D341Med (cell line): ENCODE results near the gene ADGRV1.
"Not testable (repeated sequence)": the region's sequence is repeated elsewhere in the genome, so short reads cannot be mapped to it uniquely, and the experiment has no call there.

Source experiments
- DNase-seq: peaks from one replicate; pipeline ENCODE4 v3.0.0; 2012; ENCODE audit warnings: low spot score

Gene ADGRV1

GRCh38 chr5:91032125-91032524, 473.5 kb downstream of the ADGRV1 start:
- no peak for DNase-seq

GRCh38 chr5:91033370-91033769, 474.8 kb downstream of the ADGRV1 start:
- no peak for DNase-seq

GRCh38 chr5:91038180-91038808, 479.7 kb downstream of the ADGRV1 start:
- DNase-seq, result peak; percentile 30

- not testable (repeated sequence) for DNase-seq
Observed at GRCh38 chr5:91041132-91041531, 482.5 kb downstream of the ADGRV1 start.

- DNase-seq, result no peak
Observed at GRCh38 chr5:91042247-91042935, 483.8 kb downstream of the ADGRV1 start.

- DNase-seq, result no peak
Observed at GRCh38 chr5:91042936-91043255, 484.3 kb downstream of the ADGRV1 start.

GRCh38 chr5:91048073-91048472, 489.5 kb downstream of the ADGRV1 start:
- DNase-seq, result no peak

- no peak for DNase-seq
Observed at GRCh38 chr5:91049112-91049511, 490.5 kb downstream of the ADGRV1 start.

- DNase-seq, result no peak
Observed at GRCh38 chr5:91049800-91050199, 491.2 kb downstream of the ADGRV1 start.

GRCh38 chr5:91052411-91052810, 493.8 kb downstream of the ADGRV1 start:
- not testable (repeated sequence) for DNase-seq

GRCh38 chr5:91052977-91053740, 494.6 kb downstream of the ADGRV1 start:
- DNase-seq, result no peak

- no peak for DNase-seq
Observed at GRCh38 chr5:91053741-91054025, 495.1 kb downstream of the ADGRV1 start.

GRCh38 chr5:91058155-91058554, 499.6 kb downstream of the ADGRV1 start:
- DNase-seq, result no peak

- no peak for DNase-seq
Observed at GRCh38 chr5:91058575-91058974, 500.0 kb downstream of the ADGRV1 start.

- DNase-seq, result no peak
Observed at GRCh38 chr5:91059409-91059808, 500.8 kb downstream of the ADGRV1 start.

GRCh38 chr5:91061094-91061493, 502.5 kb downstream of the ADGRV1 start:
- no peak for DNase-seq

- no peak for DNase-seq
Observed at GRCh38 chr5:91061946-91062562, 503.5 kb downstream of the ADGRV1 start.

- not testable (repeated sequence) for DNase-seq
Observed at GRCh38 chr5:91063098-91063690, 504.6 kb downstream of the ADGRV1 start.

- no peak for DNase-seq
Observed at GRCh38 chr5:91065496-91065895, 506.9 kb downstream of the ADGRV1 start.

GRCh38 chr5:91069364-91069763, 510.8 kb downstream of the ADGRV1 start:
- DNase-seq, result no peak

- no peak for DNase-seq
Observed at GRCh38 chr5:91070761-91071550, 512.4 kb downstream of the ADGRV1 start.

- no peak for DNase-seq
Observed at GRCh38 chr5:91072881-91073280, 514.3 kb downstream of the ADGRV1 start.
